ENCODE results near the gene ACOT12.

- TF ChIP-seq CTCF (IDR thresholded peaks at IDR 0.05) (no peak), POLR2A (IDR thresholded peaks at IDR 0.05) (no peak)
Measured at GRCh38 chr5:81315336-81315735, 78.6 kb downstream of the ACOT12 start.

Measured in body of pancreas (tissue), 4 donors.